Ecto neural progenitor cell (in vitro differentiated cells): ENCODE data around the gene MACROD2.

Source experiments
- DNase-seq: peaks from one replicate; pipeline ENCODE4 v3.0.0-alpha.2; 2018; ENCODE audit warnings: low spot score

The MACROD2 gene

DNA sequence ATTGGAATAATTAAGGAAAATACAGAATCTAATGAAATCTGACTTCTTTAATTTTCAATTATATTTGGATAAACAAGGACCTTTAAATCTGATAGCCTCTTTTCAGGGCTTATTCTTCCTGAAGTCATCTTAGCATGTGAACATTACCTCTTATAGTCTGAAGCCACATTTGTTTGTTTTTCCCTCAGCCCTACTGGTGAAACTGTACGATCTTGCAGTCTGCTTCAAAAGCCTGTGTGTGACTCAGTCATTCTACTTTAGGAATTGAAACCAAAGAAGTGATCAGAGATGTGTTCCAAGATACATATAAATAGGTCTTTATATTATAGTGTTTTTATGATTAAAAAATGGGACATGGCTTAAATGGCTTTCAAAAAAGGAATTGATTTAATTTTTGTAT is 67.5 kb downstream of the MACROD2 start:
- no peak for DNase-seq

- DNase-seq: no peak
Observed at GRCh38 chr20:14064333-14064732, 69.0 kb downstream of the MACROD2 start.

DNA sequence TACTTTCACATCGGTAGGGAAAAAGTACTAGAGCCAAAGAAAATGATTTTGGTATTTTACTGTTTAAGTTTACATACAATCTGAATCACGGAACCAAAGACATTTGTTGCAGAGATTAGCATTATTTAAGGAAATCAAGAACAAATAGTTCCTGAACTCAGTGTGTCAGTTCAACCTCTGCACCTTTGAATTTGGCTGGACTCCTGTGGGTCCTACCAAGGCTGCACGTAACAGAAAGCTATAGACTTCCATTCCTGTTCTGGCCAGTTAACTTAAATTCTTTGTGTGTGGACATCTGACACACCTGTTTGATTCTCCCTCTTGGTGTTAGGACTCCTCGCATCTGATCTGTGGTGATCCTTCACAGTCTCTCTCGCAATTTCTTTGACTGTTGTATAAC is 69.6 kb downstream of the MACROD2 start:
- DNase-seq: no peak

- no peak for DNase-seq
Observed at GRCh38 chr20:14065774-14066173, 70.5 kb downstream of the MACROD2 start.

GRCh38 chr20:14067603-14068002 is 72.3 kb downstream of the MACROD2 start:
- DNase-seq: no peak

DNA sequence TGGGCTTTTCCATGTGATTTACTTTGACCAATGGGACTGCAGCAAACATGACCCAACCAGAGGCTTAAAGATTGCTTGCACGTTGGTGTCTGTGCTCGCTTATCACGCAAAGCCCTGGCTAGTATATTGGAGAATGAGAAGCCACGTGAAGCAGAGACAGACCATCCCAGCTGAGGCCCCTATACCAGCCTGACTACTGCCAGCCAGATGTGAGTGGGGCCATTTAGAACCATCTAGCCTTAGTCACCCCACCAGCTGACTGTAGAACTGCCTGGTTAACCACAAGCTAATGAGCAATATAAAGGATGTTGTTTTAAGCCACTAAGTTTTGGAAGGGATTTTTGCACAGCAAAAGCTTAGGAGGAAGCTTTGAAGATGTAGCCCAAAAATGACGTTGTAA is 74.5 kb downstream of the MACROD2 start:
- DNase-seq: no peak

DNA sequence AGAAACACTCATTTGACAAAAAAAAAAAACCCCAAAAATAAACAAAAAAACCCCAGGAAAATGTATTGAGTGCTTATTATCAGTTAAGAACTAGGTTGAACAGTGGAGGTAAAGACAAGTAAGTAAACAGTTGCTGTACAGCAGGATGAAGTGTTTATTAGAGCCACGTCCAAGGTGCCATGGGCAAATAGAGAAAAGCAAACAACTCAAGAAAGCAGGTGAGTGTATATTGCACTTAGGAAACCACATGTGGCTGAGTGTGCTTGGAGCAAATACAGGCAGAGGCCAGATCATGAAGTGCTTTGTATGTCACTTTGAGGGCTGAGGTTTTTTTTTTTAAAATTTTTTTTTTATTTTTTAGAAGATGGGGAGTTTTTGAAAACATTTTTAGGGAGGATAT is 98.3 kb downstream of the MACROD2 start:
- DNase-seq: no peak

GRCh38 chr20:14098261-14098660 is 102.9 kb downstream of the MACROD2 start:
- no peak for DNase-seq

GRCh38 chr20:14113416-14113815 is 118.1 kb downstream of the MACROD2 start:
- DNase-seq: no peak

DNA sequence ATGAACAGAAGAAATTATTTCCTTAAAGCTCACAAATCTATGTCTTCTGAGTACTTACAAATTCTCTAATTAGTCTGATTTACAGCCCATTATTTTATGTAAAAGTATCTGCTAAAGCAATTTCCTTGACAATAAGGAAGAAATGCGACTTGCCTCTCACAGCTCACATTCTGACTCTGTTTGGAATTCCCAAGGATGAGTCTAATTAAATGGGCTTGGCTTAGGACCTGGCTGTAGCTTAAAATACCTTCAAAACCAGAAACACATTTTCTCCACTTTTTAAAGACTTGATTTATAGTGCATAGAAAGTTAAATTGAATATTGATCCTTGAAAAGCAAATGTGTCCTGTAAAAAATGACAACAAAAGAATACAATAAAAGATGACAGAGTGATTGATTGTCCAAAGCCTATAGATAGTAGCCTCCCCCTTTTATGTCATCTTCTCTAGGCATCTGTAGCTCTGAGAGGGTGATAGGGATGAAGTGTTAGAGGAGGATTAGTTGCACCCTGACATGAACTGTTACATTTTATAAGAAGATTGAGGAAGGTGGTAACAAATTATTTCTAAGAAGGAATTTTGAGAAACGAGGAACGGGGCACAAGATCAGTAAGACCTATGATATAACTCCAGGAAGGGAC is 118.9 kb downstream of the MACROD2 start:
- no peak for DNase-seq

- DNase-seq: no peak
Observed at GRCh38 chr20:14116037-14116436, 120.7 kb downstream of the MACROD2 start.

DNA sequence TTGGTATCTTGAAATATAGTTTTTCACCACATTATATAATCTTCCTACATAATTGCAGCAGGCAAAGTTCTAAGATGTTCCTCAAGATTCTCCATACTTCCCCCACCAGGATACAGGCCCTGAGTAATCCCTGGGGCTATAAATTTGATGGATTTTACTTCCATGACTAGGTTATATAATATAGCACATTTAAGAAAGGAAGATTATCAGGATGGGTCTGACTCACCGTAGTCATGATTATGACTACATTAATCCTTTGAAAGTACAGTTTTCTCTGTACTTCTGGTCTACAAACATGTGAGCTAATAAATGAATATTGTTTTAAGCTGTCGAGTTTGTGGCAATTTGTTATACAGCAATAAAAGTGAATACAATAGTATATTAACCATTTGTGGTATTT is 122.5 kb downstream of the MACROD2 start:
- DNase-seq: no peak

DNA sequence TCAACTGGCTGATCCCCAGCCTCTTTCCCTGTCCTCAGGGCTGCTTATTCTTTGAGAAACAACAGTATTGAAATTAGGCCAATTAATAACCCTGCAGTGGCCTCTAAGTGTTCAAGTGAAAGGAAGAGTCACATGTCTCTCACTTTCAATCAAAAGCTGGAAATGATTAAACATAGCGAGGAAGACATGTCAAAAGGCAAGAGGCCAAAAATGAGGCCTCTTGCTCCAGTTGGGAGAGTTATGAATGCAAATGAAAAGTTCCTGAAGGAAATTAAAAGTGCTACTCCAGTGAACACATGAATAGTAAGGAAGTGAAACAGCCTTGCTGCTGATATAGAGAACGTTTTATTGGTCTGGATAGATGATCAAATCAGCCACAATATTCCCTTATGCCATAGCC is 131.5 kb downstream of the MACROD2 start:
- DNase-seq: no peak

GRCh38 chr20:14127514-14128223 is 132.4 kb downstream of the MACROD2 start:
- no peak for DNase-seq

DNA sequence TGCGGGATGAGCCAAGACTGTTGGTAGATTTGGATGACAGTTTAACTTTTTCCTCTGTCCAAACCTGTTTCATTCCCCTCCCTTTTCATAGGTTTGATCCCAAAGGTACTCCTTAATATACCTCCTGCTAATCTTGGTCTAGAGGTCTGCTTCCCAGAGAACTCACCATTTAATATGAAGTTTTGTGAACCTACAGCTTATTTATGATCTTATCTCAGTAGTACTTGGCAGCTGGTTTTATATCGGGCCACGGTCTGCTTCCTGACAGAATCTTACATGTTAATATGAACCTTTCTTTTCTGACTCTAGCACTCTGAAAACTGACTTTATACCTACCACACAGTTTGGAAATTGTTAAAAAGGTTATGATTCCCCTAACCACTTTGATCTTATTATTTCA is 138.7 kb downstream of the MACROD2 start:
- DNase-seq: no peak

DNA sequence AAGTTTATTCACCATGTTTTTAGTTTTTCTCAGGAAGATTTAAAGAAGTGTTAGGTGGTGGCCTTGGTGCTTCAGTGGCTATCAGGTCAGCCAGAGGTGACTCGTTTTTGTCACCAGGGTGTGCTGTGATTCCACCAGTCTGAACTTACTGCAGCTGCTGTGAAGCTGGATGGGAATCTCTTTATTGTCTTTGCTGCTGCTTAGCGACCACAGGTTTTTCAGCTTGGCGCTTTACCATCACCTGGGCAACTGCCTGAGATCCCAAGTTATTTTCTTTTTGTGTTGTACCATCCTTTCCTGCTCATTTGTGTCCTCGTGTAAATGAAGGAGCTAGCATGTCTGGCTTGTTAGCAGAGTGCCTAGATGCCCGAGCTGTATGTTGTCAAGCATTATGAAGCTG is 146.9 kb downstream of the MACROD2 start:
- DNase-seq: peak; percentile 74

- no peak for DNase-seq
Observed at GRCh38 chr20:14142964-14143627, 147.8 kb downstream of the MACROD2 start.

DNA sequence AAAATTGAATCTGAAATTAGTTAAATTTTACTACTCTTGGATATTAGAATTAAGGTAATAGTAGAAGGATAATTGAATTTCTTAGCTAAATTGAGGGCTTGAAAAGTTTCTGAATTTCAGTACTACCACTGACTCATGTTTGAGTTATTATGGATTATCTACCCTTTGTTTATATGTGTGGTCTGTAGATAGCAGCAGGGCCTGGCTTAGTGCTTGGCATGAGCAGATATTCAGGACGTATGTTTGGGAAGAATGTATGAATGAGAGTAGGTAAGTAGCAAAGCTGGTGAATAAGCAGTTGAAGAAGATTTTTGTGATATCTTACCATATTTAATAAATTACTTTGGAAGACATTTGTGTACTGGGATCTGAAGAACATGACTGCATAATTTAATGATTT is 152.7 kb downstream of the MACROD2 start:
- no peak for DNase-seq

- no peak for DNase-seq
Observed at GRCh38 chr20:14155361-14155760, 160.0 kb downstream of the MACROD2 start.

- no peak for DNase-seq
Observed at GRCh38 chr20:14178528-14178927, 183.2 kb downstream of the MACROD2 start.

DNA sequence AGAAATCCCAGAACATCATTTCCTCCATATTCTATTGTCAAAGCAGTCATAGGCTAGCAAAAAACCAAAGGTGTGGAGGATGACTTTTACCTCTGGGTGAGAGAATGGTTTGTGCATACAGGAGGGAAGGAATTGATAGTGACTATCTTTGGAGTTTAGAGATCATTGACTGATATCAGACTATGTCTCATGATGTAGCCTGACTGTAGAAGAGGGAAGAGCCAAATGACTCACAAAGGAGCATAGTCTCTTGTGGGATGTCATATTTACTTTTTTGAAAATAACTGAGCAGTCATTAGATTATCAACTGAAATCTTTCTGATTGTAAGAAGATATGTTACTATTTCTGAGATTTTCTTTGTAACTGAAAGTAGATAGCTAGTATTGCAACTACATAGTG is 183.6 kb downstream of the MACROD2 start:
- DNase-seq: no peak

DNA sequence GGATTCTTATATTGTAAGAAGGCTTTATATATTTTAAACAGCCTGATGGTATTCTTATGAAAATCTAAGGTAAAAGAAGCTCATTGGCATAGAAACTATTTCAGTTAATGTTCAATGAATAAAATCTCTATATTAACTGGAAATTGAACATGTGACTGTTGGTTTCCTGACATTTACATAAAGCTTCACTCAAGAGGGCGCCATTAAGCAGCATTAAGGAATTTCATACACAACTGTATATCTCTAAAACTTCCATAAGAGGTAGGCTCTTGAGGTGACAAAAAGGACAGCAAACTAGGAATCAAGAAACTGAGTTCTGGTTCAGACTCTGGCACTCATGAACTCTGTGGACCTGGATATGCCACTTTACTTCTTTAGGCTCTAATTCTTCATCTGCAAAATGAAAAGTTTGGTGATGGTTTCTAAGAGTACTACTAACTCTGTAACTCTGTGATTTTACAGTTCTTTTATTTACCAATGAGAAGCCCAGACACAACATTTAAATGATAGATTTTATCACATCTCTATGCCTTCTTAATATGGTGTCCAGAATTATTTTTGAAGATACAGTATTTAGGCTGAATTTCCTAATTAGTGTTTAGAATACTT is 194.6 kb downstream of the MACROD2 start:
- DNase-seq: no peak

DNA sequence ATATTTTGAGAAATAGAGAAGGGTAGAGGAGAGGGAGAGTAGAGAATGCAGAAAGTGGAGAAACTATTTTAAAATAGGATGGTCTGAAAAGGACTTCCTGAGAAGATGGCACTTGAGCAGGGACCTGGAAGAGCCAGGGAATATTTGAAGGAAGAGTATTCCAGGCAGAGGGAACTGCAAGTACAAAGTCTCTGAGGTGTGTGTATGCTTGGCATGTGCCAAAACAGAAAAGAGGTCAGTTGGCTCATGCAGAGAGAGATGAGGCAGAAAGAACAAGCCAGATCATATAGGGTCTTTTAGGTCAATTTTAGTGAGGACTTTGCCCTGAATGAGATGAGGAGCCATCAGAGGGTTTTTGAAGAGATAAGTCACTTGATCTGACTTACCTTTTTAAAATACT is 196.2 kb downstream of the MACROD2 start:
- DNase-seq: no peak
